ENCODE results near the gene PRSS2.

DNA sequence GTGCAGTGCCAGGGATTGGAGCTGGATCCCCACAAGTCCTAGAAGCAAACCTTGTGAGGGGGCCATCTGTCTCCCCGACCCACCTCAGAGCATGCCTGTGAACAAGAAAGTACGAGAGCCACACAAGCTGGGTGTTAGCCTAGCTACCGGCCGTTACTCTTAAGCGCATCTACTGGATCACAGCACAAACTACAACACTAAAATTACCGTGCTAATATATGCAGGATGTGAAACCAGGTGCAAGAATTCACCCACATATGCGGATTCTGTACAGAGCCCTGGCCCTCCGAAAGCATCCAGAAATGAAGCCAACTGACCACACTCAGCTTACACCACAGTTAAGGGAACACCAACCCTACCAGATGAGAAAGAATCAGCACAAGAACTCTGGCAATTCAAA, 37.5 kb upstream of the PRSS2 start:
- TF ChIP-seq, protein P1, sequence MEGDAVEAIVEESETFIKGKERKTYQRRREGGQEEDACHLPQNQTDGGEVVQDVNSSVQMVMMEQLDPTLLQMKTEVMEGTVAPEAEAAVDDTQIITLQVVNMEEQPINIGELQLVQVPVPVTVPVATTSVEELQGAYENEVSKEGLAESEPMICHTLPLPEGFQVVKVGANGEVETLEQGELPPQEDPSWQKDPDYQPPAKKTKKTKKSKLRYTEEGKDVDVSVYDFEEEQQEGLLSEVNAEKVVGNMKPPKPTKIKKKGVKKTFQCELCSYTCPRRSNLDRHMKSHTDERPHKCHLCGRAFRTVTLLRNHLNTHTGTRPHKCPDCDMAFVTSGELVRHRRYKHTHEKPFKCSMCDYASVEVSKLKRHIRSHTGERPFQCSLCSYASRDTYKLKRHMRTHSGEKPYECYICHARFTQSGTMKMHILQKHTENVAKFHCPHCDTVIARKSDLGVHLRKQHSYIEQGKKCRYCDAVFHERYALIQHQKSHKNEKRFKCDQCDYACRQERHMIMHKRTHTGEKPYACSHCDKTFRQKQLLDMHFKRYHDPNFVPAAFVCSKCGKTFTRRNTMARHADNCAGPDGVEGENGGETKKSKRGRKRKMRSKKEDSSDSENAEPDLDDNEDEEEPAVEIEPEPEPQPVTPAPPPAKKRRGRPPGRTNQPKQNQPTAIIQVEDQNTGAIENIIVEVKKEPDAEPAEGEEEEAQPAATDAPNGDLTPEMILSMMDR (IDR thresholded peaks at IDR 0.05; ENCODE audit: low read depth, low read length), result no peak
- TF ChIP-seq EZH2phosphoT487 (IDR thresholded peaks at IDR 0.05; ENCODE audit: low read depth), result no peak

Measured in OCI-LY3 (cell line).